Uterus (tissue), 2 donors: ENCODE data around the gene PCID2.

Experiments
- CTCF ChIP-seq, 4 experiments: fragments of 200-600 bp in 2 of 4; fragments of 450-650 bp in 2 of 4; sonication (generic) in 2 of 4; IDR thresholded peaks; one replicate each; pipeline ENCODE4 v1.5.1; 2016 to 2019; ENCODE audit warnings: antibody characterized with exemption in 4 of 4, mild to moderate bottlenecking in 2 of 4, moderate library complexity in 1 of 4
- POLR2A ChIP-seq, 2 donors: fragments of 450-650 bp; IDR thresholded peaks; one replicate each; pipeline ENCODE4 v1.6.1; 2016; ENCODE audit warnings: antibody characterized with exemption in 2 of 2, mild to moderate bottlenecking in 1 of 2, moderate library complexity in 1 of 2

DNA sequence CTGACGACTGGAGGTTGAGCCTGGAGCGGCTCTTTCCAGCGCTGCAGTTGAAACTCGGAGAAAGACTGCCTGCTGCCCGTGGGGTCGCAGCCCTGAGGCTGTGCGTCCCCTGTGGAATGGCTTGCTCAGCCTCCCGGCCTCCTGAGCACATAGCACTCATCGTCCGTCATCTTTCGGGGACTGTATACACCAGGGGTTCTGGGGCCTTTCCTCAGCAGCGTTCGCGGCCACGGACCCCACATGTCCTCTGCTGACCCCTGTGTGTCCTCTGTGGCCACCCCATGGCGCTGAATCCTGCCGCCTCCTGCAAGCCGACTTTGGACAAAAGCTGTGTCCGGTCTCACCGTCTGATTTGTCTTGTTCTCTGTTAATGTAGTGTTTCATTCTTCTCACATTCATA lies 21.3 kb upstream of the PCID2 start:
- no peak for TF ChIP-seq CTCF (IDR thresholded peaks at IDR 0.05)
- TF ChIP-seq POLR2A (IDR thresholded peaks at IDR 0.05): no peak
